Measurements from ENCODE around the gene SCAI. TPM values are rescaled to one million over a fixed set of nuclear protein-coding genes. Genes with fewer than 3 reads are reported as not detected.

The SCAI gene
- total and polyA plus RNA-seq, 9 of the 15 experiments (the other 6 are each of a cell fraction or from before 2014, with no cell fraction given) = 0.70 to 12.4 (median 4.2) TPM

DNA sequence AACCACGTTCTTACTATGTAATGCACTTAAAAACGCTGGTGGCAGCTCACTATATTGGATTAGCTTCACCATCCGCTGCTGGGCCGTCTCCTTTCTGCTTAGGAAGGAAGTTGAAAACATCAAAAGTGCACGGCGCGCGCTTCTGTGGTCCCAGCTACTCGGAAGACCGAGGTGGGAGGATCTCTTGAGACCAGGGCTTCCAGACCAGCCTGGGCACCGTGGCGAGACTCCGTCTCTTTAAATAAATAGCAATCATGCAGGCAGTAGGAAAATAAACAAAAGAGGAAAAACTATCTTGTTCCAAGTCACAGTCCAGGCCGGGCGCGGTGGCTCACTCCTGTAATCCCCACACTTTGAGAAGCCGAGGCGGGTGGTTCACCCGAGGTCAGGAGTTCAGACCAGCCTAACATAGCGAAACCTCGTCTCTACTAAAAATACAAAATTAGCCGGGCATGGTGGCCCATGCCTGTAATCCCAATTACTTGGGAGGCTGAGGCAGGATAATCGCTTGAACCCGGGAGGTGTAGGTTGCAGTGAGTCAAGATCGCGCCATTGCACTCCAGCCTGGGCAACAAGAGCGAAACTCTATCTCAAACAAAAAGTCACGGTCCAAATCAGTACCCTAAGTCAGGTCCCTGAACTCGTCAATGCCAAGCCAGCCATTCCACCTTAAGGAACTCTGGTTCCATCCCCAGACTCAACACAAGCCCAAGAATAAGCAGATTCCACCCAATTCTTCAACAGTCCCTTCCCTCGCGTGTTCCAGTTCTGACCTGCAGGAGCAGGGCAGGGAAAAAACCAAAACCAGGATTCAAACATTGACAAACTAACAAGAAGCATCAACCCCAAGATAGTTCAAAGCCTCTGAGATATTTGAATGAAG lies 201.4 kb downstream of the SCAI start (continued):
- TF ChIP-seq, protein P1, sequence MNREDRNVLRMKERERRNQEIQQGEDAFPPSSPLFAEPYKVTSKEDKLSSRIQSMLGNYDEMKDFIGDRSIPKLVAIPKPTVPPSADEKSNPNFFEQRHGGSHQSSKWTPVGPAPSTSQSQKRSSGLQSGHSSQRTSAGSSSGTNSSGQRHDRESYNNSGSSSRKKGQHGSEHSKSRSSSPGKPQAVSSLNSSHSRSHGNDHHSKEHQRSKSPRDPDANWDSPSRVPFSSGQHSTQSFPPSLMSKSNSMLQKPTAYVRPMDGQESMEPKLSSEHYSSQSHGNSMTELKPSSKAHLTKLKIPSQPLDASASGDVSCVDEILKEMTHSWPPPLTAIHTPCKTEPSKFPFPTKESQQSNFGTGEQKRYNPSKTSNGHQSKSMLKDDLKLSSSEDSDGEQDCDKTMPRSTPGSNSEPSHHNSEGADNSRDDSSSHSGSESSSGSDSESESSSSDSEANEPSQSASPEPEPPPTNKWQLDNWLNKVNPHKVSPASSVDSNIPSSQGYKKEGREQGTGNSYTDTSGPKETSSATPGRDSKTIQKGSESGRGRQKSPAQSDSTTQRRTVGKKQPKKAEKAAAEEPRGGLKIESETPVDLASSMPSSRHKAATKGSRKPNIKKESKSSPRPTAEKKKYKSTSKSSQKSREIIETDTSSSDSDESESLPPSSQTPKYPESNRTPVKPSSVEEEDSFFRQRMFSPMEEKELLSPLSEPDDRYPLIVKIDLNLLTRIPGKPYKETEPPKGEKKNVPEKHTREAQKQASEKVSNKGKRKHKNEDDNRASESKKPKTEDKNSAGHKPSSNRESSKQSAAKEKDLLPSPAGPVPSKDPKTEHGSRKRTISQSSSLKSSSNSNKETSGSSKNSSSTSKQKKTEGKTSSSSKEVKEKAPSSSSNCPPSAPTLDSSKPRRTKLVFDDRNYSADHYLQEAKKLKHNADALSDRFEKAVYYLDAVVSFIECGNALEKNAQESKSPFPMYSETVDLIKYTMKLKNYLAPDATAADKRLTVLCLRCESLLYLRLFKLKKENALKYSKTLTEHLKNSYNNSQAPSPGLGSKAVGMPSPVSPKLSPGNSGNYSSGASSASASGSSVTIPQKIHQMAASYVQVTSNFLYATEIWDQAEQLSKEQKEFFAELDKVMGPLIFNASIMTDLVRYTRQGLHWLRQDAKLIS (CRISPR knock-in tag; IDR thresholded peaks at IDR 0.05) = peak; percentile 49; the same call in 1 of the 2 replicates
- TF ChIP-seq KAT8 (IDR thresholded peaks at IDR 0.05; ENCODE audit: low read depth) = no peak
- no peak for TF ChIP-seq ZNF644 (tag; IDR thresholded peaks at IDR 0.05; ENCODE audit: low read depth)
- no peak; the same call in 1 of the 2 replicates for TF ChIP-seq POLR2AphosphoS2 (IDR thresholded peaks at IDR 0.05; ENCODE audit: low read length)
- no peak for TF ChIP-seq GTF2E2 (tag; IDR thresholded peaks at IDR 0.05)
- TF ChIP-seq, protein P2, sequence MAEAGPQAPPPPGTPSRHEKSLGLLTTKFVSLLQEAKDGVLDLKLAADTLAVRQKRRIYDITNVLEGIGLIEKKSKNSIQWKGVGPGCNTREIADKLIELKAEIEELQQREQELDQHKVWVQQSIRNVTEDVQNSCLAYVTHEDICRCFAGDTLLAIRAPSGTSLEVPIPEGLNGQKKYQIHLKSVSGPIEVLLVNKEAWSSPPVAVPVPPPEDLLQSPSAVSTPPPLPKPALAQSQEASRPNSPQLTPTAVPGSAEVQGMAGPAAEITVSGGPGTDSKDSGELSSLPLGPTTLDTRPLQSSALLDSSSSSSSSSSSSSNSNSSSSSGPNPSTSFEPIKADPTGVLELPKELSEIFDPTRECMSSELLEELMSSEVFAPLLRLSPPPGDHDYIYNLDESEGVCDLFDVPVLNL (CRISPR knock-in tag; IDR thresholded peaks at IDR 0.05; ENCODE audit: low read depth) = no peak
- no peak for TF ChIP-seq SREBF1 (IDR thresholded peaks at IDR 0.05; ENCODE audit: borderline replicate concordance, low read depth, low read length)
- no peak for TF ChIP-seq BRD4 (IDR thresholded peaks at IDR 0.05)
- no peak for TF ChIP-seq HDAC6 (IDR thresholded peaks at IDR 0.05; ENCODE audit: low read depth, low read length)
- TF ChIP-seq STAG1 (CRISPR knock-in tag; IDR thresholded peaks at IDR 0.05; ENCODE audit: borderline replicate concordance) = no peak
- TF ChIP-seq, protein P3, sequence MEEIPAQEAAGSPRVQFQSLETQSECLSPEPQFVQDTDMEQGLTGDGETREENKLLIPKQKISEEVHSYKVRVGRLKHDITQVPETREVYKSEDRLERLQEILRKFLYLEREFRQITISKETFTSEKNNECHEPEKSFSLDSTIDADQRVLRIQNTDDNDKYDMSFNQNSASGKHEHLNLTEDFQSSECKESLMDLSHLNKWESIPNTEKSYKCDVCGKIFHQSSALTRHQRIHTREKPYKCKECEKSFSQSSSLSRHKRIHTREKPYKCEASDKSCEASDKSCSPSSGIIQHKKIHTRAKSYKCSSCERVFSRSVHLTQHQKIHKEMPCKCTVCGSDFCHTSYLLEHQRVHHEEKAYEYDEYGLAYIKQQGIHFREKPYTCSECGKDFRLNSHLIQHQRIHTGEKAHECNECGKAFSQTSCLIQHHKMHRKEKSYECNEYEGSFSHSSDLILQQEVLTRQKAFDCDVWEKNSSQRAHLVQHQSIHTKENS (CRISPR knock-in tag; IDR thresholded peaks at IDR 0.05) = no peak
- TF ChIP-seq, protein P4, sequence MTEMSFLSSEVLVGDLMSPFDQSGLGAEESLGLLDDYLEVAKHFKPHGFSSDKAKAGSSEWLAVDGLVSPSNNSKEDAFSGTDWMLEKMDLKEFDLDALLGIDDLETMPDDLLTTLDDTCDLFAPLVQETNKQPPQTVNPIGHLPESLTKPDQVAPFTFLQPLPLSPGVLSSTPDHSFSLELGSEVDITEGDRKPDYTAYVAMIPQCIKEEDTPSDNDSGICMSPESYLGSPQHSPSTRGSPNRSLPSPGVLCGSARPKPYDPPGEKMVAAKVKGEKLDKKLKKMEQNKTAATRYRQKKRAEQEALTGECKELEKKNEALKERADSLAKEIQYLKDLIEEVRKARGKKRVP (CRISPR knock-in tag; IDR thresholded peaks at IDR 0.05) = no peak
- no peak for TF ChIP-seq COPS2 (conservative IDR thresholded peaks at IDR 0.05)
- no peak for TF ChIP-seq ZFPM2 (CRISPR knock-in tag; IDR thresholded peaks at IDR 0.05)
- no peak for TF ChIP-seq ZNF253 (CRISPR knock-in tag; conservative IDR thresholded peaks at IDR 0.05)
- TF ChIP-seq RBM14 (IDR thresholded peaks at IDR 0.05; ENCODE audit: borderline replicate concordance, insufficient read depth, low read depth, low read length) = no peak
- TF ChIP-seq MECOM (CRISPR knock-in tag; IDR thresholded peaks at IDR 0.05) = no peak
- TF ChIP-seq ZNF175 (CRISPR knock-in tag; IDR thresholded peaks at IDR 0.05; ENCODE audit: low read depth) = no peak
- TF ChIP-seq CREBBP (IDR thresholded peaks at IDR 0.05; ENCODE audit: low read depth, low read length) = no peak

All from K562 (cell line).